ENCODE data around the gene ASTE1.

ASTE1 gene

DNA sequence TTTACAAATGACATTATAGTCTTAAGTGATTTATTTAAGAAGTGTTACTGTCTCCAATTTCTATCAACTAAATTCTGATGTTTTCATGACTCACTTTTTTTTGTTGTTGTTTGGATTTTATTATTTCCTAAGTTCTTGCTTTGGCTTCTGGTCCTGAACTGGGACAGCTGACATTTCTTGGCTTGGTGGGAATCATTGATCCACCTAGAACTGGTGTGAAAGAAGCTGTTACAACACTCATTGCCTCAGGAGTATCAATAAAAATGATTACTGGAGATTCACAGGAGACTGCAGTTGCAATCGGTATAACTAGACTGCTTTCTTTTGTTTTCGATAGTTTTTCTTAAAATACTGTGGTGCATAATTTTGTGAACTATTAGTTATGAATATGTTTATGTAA lies 47.5 kb downstream of the ASTE1 start:
- TF ChIP-seq, protein P1, sequence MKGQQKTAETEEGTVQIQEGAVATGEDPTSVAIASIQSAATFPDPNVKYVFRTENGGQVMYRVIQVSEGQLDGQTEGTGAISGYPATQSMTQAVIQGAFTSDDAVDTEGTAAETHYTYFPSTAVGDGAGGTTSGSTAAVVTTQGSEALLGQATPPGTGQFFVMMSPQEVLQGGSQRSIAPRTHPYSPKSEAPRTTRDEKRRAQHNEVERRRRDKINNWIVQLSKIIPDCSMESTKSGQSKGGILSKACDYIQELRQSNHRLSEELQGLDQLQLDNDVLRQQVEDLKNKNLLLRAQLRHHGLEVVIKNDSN (IDR thresholded peaks at IDR 0.05), result no peak
- TF ChIP-seq CEBPB (IDR thresholded peaks at IDR 0.05), result no peak
- no peak for TF ChIP-seq FOXM1 (IDR thresholded peaks at IDR 0.05; ENCODE audit: borderline replicate concordance, low read depth)
- TF ChIP-seq NFIC (IDR thresholded peaks at IDR 0.05), result no peak
- no peak for TF ChIP-seq YY1 (IDR thresholded peaks at IDR 0.05; ENCODE audit: low read depth)
- TF ChIP-seq TAF1 (IDR thresholded peaks at IDR 0.05; ENCODE audit: low read depth), result no peak
- TF ChIP-seq TCF12 (IDR thresholded peaks at IDR 0.05; ENCODE audit: low read depth), result no peak
- no peak for TF ChIP-seq CREB1 (IDR thresholded peaks at IDR 0.05; ENCODE audit: low read depth)
- TF ChIP-seq RAD21 (IDR thresholded peaks at IDR 0.05; ENCODE audit: low read depth), result no peak
- no peak for TF ChIP-seq EGR1 (IDR thresholded peaks at IDR 0.05)
- TF ChIP-seq ZBTB7A (IDR thresholded peaks at IDR 0.05; ENCODE audit: low read depth), result no peak
- TF ChIP-seq, protein P2, sequence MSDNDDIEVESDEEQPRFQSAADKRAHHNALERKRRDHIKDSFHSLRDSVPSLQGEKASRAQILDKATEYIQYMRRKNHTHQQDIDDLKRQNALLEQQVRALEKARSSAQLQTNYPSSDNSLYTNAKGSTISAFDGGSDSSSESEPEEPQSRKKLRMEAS (IDR thresholded peaks at IDR 0.05), result no peak
- no peak for TF ChIP-seq EP300 (IDR thresholded peaks at IDR 0.05; ENCODE audit: borderline replicate concordance)
- no peak for TF ChIP-seq TEAD4 (IDR thresholded peaks at IDR 0.05)
- TF ChIP-seq, protein P3, sequence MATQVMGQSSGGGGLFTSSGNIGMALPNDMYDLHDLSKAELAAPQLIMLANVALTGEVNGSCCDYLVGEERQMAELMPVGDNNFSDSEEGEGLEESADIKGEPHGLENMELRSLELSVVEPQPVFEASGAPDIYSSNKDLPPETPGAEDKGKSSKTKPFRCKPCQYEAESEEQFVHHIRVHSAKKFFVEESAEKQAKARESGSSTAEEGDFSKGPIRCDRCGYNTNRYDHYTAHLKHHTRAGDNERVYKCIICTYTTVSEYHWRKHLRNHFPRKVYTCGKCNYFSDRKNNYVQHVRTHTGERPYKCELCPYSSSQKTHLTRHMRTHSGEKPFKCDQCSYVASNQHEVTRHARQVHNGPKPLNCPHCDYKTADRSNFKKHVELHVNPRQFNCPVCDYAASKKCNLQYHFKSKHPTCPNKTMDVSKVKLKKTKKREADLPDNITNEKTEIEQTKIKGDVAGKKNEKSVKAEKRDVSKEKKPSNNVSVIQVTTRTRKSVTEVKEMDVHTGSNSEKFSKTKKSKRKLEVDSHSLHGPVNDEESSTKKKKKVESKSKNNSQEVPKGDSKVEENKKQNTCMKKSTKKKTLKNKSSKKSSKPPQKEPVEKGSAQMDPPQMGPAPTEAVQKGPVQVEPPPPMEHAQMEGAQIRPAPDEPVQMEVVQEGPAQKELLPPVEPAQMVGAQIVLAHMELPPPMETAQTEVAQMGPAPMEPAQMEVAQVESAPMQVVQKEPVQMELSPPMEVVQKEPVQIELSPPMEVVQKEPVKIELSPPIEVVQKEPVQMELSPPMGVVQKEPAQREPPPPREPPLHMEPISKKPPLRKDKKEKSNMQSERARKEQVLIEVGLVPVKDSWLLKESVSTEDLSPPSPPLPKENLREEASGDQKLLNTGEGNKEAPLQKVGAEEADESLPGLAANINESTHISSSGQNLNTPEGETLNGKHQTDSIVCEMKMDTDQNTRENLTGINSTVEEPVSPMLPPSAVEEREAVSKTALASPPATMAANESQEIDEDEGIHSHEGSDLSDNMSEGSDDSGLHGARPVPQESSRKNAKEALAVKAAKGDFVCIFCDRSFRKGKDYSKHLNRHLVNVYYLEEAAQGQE (IDR thresholded peaks at IDR 0.05; ENCODE audit: low read depth), result no peak

DNA sequence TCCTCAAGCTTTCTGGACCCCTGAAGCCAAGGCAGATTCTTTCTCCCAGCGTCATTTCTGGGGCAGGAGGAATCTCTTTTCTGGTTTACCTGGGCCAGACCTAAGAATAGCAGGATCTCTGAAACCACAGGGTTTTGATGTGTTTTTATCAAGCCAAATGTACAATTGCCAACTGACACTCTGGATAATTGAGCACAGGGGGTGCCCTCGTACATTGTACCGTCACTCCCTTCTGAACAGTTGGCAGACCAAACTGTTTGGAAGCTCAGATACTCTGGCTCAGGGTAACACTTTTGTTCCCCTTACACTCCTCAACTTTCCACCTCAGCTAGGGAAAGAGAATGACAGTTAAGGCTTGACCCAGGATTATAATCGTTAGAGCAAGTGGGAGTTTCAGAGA lies 49.9 kb downstream of the ASTE1 start:
- no peak for TF ChIP-seq EP300 (IDR thresholded peaks at IDR 0.05; ENCODE audit: borderline replicate concordance)
- no peak for TF ChIP-seq YY1 (IDR thresholded peaks at IDR 0.05; ENCODE audit: low read depth)
- no peak for TF ChIP-seq CREB1 (IDR thresholded peaks at IDR 0.05; ENCODE audit: low read depth)
- TF ChIP-seq ZBTB7A (IDR thresholded peaks at IDR 0.05; ENCODE audit: low read depth), result no peak
- no peak for TF ChIP-seq TCF12 (IDR thresholded peaks at IDR 0.05; ENCODE audit: low read depth)
- TF ChIP-seq CEBPB (IDR thresholded peaks at IDR 0.05), result no peak
- no peak for TF ChIP-seq TAF1 (IDR thresholded peaks at IDR 0.05; ENCODE audit: low read depth)
- no peak for TF ChIP-seq RAD21 (IDR thresholded peaks at IDR 0.05; ENCODE audit: low read depth)
- no peak for TF ChIP-seq NFIC (IDR thresholded peaks at IDR 0.05)
- TF ChIP-seq, protein P2 (IDR thresholded peaks at IDR 0.05), result no peak
- TF ChIP-seq EGR1 (IDR thresholded peaks at IDR 0.05), result no peak
- TF ChIP-seq, protein P1 (IDR thresholded peaks at IDR 0.05), result no peak
- TF ChIP-seq, protein P3 (IDR thresholded peaks at IDR 0.05; ENCODE audit: low read depth), result no peak
- TF ChIP-seq FOXM1 (IDR thresholded peaks at IDR 0.05; ENCODE audit: borderline replicate concordance, low read depth), result no peak

DNA sequence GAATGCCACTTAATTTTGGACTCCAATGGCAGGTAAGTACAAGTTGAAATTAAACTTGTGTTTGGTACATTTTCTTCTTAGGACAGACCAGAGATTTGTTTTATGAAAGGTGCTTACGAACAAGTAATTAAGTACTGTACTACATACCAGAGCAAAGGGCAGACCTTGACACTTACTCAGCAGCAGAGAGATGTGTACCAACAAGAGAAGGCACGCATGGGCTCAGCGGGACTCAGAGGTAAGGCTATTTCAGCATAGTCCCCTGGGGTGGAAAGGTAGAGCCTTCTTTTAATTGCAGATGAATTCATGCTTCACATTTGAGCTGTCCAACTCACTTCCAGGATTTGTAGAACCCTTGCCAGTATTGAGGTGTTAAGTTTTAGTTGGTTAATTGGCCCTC lies 51.4 kb downstream of the ASTE1 start:
- no peak for TF ChIP-seq EGR1 (IDR thresholded peaks at IDR 0.05)
- no peak for TF ChIP-seq NFIC (IDR thresholded peaks at IDR 0.05)
- TF ChIP-seq, protein P1 (IDR thresholded peaks at IDR 0.05), result no peak
- TF ChIP-seq YY1 (IDR thresholded peaks at IDR 0.05; ENCODE audit: low read depth), result no peak
- TF ChIP-seq EP300 (IDR thresholded peaks at IDR 0.05; ENCODE audit: borderline replicate concordance), result no peak
- TF ChIP-seq RAD21 (IDR thresholded peaks at IDR 0.05; ENCODE audit: low read depth), result no peak
- TF ChIP-seq CEBPB (IDR thresholded peaks at IDR 0.05), result no peak
- no peak for TF ChIP-seq FOXM1 (IDR thresholded peaks at IDR 0.05; ENCODE audit: borderline replicate concordance, low read depth)
- TF ChIP-seq, protein P3 (IDR thresholded peaks at IDR 0.05; ENCODE audit: low read depth), result no peak
- no peak for TF ChIP-seq ZBTB7A (IDR thresholded peaks at IDR 0.05; ENCODE audit: low read depth)
- no peak for TF ChIP-seq TCF12 (IDR thresholded peaks at IDR 0.05; ENCODE audit: low read depth)
- no peak for TF ChIP-seq CREB1 (IDR thresholded peaks at IDR 0.05; ENCODE audit: low read depth)
- TF ChIP-seq, protein P2 (IDR thresholded peaks at IDR 0.05), result no peak
- TF ChIP-seq TEAD4 (IDR thresholded peaks at IDR 0.05), result no peak
- TF ChIP-seq TAF1 (IDR thresholded peaks at IDR 0.05; ENCODE audit: low read depth), result no peak

Data from Ishikawa (cell line).